AG04449 (cell line): ENCODE data around the gene SEMA3C.

ENCODE experiments used
- CTCF ChIA-PET: fragments of 350-600 bp; formaldehyde crosslinking; extraction: SDS; loops from one replicate; lab custom pipeline; 2021; ENCODE audit warnings: antibody characterized with exemption; lab: Yijun Ruan, JAX
- POLR2A ChIA-PET: fragments of 400-600, 350-600 bp; formaldehyde crosslinking; extraction: SDS; loops from one replicate; lab custom pipeline; 2020; ENCODE audit warnings: antibody characterized with exemption, inconsistent platforms; lab: Yijun Ruan, JAX
- DNase-seq: peaks from one replicate; pipeline ENCODE4 v3.0.0-alpha.2; 2010; ENCODE audit warnings: low read depth, low spot score
- H3K4me3 ChIP-seq: 2 replicates; pipeline ENCODE4 v1.5.1; 2011; ENCODE audit warnings: low read depth, mild to moderate bottlenecking, control low read depth, low read length
- CTCF ChIP-seq: IDR thresholded peaks from one replicate; pipeline ENCODE4 v1.5.1; 2011; ENCODE audit warnings: mild to moderate bottlenecking, moderate library complexity, low read length, control low read depth, inconsistent platforms; ENCODE audit not compliant: insufficient read depth; ENCODE audit errors: missing control alignments

The SEMA3C gene

GRCh38 chr7:80770061-80770460 lies 148.8 kb downstream of the SEMA3C start:
- no peak for DNase-seq
- TF ChIP-seq CTCF: no peak
- ChIA-PET POLR2A (no interaction called here), CTCF (interaction anchor here (1.2 kb wide), 1 partner anchor 7 kb away, joined by 3 read pairs; no protein-coding TSS in a partner anchor)
- H3K4me3 ChIP-seq: no peak overlapping the region

GRCh38 chr7:80768756-80769155 lies 150.1 kb downstream of the SEMA3C start:
- no peak for TF ChIP-seq CTCF
- no peak for DNase-seq
- ChIA-PET CTCF (interaction anchor here (0.9 to 1.0 kb wide), 2 partner anchors 11 to 688 kb away, joined by 3 read pairs; no protein-coding TSS in a partner anchor), POLR2A (no interaction called here)
- H3K4me3 ChIP-seq: no peak overlapping the region

GRCh38 chr7:80767654-80768053 lies 151.2 kb downstream of the SEMA3C start:
- no peak overlapping the region for H3K4me3 ChIP-seq
- ChIA-PET POLR2A (no interaction called here), CTCF (interaction anchor here (1.3 kb wide), 1 partner anchor 689 kb away, joined by 4 read pairs; no protein-coding TSS in a partner anchor)
- no peak for TF ChIP-seq CTCF
- no peak for DNase-seq

GRCh38 chr7:80766724-80767123 lies 152.1 kb downstream of the SEMA3C start:
- ChIA-PET POLR2A (no interaction called here), CTCF (interaction anchor here (1.3 kb wide), 1 partner anchor 690 kb away, joined by 4 read pairs; no protein-coding TSS in a partner anchor)
- DNase-seq: no peak
- H3K4me3 ChIP-seq: no peak overlapping the region
- no peak for TF ChIP-seq CTCF

- no peak for DNase-seq
- CTCF ChIA-PET: interaction anchor here (1.5 kb wide), 1 partner anchor 37 kb away, joined by 4 read pairs; no protein-coding TSS in a partner anchor
- no peak overlapping the region for H3K4me3 ChIP-seq
- TF ChIP-seq CTCF: no peak
- POLR2A ChIA-PET: no interaction called here
Observed at GRCh38 chr7:80764132-80764531, 154.7 kb downstream of the SEMA3C start.

- no peak overlapping the region for H3K4me3 ChIP-seq
- ChIA-PET POLR2A (no interaction called here), CTCF (interaction anchor here (1.5 kb wide), 1 partner anchor 36 kb away, joined by 4 read pairs; no protein-coding TSS in a partner anchor)
- no peak for TF ChIP-seq CTCF
- no peak for DNase-seq
Observed at GRCh38 chr7:80763704-80764103, 155.1 kb downstream of the SEMA3C start.
